HG03066 (cell line): ENCODE data around the gene SPTBN5.

ENCODE experiments used
- ATAC-seq: cut with Tn5 transposase; IDR thresholded peaks from one replicate; pipeline ENCODE4 v1.9.1; 2021; ENCODE audit warnings: low read depth; ENCODE audit not compliant: unreplicated experiment

The SPTBN5 gene

DNA sequence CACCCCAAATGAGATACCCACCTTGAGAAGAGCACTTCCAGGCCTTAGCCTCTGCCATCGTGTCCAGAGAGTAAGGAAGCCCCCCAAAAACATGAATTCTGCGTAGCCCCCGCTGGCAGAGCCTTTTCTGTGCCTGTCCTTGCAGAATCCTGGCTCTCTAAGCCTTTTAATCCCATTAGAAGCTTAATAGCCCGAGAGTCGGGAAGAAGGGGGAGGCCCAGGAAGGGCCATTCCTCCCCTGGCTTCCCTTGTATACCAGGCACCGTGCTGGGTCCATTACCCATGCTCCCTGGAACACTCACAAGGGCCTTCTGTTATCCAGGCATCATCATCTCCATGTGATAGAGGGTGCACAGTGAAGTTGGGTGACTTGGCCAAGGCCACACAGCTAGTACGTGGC lies 7.1 kb downstream of the SPTBN5 start:
- ATAC-seq: no peak

- no peak for ATAC-seq
Measured at GRCh38 chr15:41885841-41886240, 8.0 kb downstream of the SPTBN5 start.

DNA sequence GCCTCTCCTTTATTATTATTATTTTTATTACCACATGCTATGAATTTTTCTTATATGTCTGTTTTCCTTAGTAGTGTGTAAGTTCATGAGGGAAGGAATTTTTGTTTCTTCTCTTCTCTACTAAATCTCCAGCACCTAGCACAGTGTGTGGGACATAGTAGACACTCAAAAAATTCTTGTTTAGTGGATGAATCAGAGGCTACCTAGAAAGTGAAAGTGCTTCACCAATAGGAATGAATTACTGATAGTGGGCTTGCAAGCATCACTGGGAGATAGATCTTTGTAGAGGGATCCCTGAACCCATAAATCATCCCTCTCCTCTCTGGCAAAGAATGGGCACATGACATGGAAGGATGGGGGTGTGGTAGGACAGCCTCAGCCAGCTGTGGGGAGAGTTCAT lies 8.5 kb downstream of the SPTBN5 start:
- no peak for ATAC-seq

- ATAC-seq: no peak
Measured at GRCh38 chr15:41884458-41884857, 9.4 kb downstream of the SPTBN5 start.

GRCh38 chr15:41883484-41883825 lies 10.4 kb downstream of the SPTBN5 start:
- ATAC-seq: no peak

- ATAC-seq: no peak
Measured at GRCh38 chr15:41882689-41883483, 11.0 kb downstream of the SPTBN5 start.

DNA sequence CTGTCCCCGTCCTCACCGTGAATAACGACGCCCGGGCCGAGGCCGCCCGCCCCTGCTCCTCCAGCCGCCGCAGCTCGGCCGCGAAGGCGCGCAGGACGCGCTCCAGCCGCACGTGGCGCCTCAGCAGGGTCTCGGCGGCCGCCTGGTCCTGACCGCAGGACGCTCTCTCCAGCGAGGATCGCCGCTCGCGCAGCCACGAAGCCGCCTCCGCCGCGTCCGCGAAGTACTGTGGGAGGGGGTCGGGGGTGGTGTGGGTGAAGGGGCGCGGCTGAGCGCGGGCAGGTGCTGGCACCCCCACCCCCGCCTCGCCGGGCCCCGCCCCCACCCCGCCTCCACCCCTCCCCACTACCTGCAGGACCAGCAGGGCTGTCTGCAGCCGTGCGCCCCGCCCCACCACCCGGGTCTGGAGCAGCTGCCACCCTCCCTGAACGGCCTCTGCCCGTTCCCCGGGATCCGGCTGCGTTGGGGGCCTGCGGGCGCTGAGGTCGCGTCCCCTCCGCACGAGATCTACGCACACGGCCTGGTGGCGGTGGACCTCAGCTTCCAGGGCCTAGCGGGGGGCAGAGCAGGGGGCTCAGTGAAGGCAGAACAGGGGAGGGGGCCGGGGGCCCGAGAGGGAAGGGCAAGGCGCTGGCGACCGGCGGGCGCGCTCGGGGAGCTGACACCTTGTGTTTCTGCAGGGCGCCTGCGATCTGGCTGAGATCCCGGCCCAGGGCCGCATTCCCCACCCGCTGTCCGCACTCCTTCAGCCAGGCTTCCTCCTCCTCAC lies 11.7 kb downstream of the SPTBN5 start:
- ATAC-seq: no peak

- ATAC-seq: no peak
Measured at GRCh38 chr15:41881550-41881919, 12.3 kb downstream of the SPTBN5 start.

- no peak for ATAC-seq
Measured at GRCh38 chr15:41881086-41881485, 12.8 kb downstream of the SPTBN5 start.

GRCh38 chr15:41880156-41880877 lies 13.5 kb downstream of the SPTBN5 start:
- ATAC-seq: no peak

DNA sequence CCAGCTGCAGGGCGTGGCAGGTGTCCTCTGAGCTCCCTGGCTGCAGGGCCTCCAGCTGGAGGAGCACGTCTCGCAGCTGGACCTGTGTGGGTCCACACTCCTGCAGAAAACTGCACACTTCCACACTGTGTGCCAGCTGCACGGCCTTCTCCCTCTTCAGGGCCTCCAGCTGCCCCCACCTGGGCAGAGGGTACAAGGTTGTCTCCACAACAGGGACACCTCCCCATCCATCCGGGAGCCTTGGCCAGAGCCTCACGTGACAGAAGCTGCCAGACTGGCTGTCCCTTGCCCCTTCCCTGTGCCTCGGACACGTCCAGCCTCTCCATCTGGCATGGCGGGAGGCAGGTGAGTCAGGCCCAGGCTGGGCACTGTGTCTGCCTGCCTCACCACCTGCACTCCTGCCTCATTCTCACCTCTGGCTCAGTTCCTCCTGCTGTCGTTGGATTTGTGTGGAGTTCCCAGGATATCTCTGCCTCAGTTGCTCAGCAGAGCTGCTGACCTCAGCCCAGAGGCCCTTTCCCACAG lies 14.5 kb downstream of the SPTBN5 start:
- ATAC-seq: no peak

DNA sequence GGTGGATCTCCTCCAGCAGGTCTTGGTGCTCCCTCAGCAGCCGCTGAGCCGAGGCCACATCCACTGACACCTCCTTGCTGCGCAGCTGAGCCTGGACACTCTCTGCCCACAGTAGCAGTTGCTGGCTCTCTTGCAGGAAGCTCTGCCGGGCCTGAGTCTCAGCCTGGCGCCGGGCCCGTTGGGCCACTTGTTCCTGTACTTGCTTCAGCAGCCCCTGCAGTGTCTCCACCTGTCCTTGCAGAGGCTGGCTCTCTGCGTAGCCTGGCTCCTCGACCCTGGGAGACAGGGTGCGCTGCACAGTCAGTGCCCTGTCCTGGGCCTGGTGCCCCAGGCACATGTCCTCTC lies 15.5 kb downstream of the SPTBN5 start:
- no peak for ATAC-seq

- no peak for ATAC-seq
Measured at GRCh38 chr15:41877631-41878354, 16.1 kb downstream of the SPTBN5 start.

GRCh38 chr15:41876689-41877088 lies 17.2 kb downstream of the SPTBN5 start:
- no peak for ATAC-seq

DNA sequence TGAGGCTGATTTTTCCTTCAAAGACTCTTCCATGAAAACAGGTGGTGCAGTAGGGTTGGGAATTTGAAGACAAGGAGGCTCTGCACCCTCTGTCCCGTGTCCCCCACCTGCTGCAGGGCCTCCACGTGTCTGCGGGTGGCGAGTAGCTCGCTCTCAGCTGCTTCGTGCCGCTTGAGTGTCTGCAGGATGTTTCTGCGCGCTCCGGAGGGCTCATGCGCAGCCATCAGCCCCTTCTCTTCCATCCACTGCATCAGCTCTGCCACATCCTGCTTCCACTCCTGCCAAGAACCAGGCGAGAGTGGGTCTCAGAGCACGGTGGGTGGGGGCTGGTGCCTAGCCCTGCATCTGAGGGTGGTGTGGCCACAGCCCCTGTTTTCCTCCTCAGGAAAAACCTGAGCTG lies 17.8 kb downstream of the SPTBN5 start:
- ATAC-seq: no peak

GRCh38 chr15:41874736-41875135 lies 19.1 kb downstream of the SPTBN5 start:
- no peak for ATAC-seq

GRCh38 chr15:41873711-41874110 lies 20.1 kb downstream of the SPTBN5 start:
- ATAC-seq: no peak

DNA sequence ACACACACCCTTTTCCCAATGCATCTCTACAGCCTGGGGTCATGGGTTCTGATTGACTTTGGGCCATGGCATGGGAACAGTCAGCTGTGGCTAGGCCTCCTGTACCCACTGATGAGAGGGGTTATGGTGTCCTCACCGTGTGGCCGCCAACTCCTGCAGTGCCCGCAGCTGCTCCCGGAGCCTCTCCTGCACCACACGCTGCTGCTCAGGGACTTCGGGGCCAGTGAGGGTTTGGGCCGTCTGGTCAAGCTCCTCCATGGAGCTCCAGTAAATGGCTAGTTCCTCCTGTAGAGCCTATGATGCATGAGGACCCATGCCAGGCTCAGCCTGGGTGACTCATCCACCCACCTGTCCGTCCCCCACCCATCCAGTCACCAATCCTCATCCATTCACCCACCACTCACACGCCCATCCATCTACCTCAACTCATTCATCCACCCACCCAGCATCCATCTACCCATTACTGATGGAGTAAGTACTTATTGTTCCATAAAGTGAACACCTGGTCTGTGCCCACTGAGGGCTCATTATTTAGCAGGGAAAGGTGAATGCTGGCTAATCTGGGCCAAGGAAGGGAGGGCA lies 21.6 kb downstream of the SPTBN5 start:
- ATAC-seq: no peak

DNA sequence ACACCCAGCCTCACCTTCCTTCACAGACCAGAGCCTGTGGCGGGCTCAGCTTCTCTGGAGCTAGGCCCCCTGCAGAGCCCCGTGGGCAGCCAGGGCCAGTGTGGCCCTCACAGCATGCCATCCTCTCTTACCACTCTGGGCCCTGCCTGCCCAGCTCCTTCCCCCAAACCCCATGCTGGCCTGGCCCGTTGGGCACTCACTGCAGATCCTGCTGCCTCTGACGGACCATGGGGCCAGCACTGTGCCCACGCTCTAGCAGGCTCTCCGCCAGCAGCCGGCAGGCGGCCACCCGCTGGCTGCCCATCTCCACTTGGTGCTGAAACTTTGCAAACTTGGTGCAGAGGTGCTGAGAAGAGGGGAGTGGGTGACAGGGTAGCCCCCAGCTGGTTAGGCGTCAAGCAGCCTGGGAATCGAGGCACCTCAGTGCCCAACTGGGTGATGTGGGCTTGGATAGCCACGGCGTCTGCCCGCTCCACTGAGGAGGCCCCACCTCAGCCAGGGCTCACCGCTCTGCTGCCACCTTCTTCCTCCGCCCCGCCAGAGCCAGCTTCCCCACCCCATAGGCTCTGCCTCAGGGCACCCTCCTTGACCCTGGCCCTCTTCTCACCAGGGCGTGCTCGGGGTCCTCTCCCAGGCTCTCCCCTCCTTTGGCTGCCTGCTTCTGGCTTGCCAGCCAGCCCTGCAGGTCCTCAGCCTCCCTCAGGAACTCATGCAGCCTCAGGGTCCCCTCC lies 22.5 kb downstream of the SPTBN5 start:
- ATAC-seq: no peak

- ATAC-seq: no peak
Measured at GRCh38 chr15:41870689-41871081, 23.2 kb downstream of the SPTBN5 start.
